HepG2 (cell line): Measurements from ENCODE around the gene APOM. TPM values are rescaled to one million over a fixed set of nuclear protein-coding genes. Genes with fewer than 3 reads are reported as not detected.
A peak's percentile ranks its signal among the peaks of the same experiment; 100 is the strongest.

Experiments
- ATAC-seq: fragments of 200-7000 bp; cut with Tn5 transposase; 3 replicates; pipeline ENCODE4 v1.9.1; 2020; ENCODE audit warnings: mild to moderate bottlenecking, moderate library complexity
- BruUV-seq: library from RNA; stranded (reverse); fragments of 400-500 nt; replicated peaks from 2 replicates; lab custom pipeline; 2021; lab: Mats Ljungman, UMichigan
- CTCF ChIA-PET: fragments of 300-600 bp; formaldehyde crosslinking; extraction: SDS; loops from one replicate; lab custom pipeline; 2021; ENCODE audit warnings: low total read pairs, inconsistent platforms, low intra/inter-chr PET ratio; lab: Yijun Ruan, JAX
- POLR2A ChIA-PET: fragments of 350-600 bp; sonication (Branson Sonifier 250); formaldehyde crosslinking; loops from one replicate; lab custom pipeline; 2020; ENCODE audit warnings: antibody characterized with exemption, inconsistent platforms; lab: Yijun Ruan, JAX
- DNase-seq: peaks from one replicate; pipeline ENCODE4 v3.0.0-alpha.2; 2015; ENCODE audit warnings: low spot score
- FAIRE-seq: peaks from 3 replicates; lab custom pipeline; 2011; peaks lifted over from hg19 to GRCh38; lab: Jason Lieb, UNC
- H2AFZ ChIP-seq: one replicate; pipeline ENCODE4 v1.6.1; 2011; ENCODE audit warnings: low read length, inconsistent platforms
- H3K27ac ChIP-seq: fragments of 300-600 bp; 3 replicates; pipeline ENCODE4 v1.8.0; 2011; ENCODE audit warnings: mixed run types, mild to moderate bottlenecking, mixed read lengths, low read length, inconsistent platforms; ENCODE audit not compliant: insufficient read depth; ENCODE audit errors: extremely low read length
- H3K27me3 ChIP-seq, 2 experiments: fragments of 200-600 bp in 1 of 2; 2 replicates in 1 of 2; 3 replicates in 1 of 2; pipeline versions ENCODE4 v1.6.0 to v1.8.0; 2011; ENCODE audit warnings: low read length in 2 of 2, mild to moderate bottlenecking in 2 of 2, moderate library complexity in 2 of 2, inconsistent platforms in 1 of 2; ENCODE audit not compliant: insufficient read depth in 2 of 2, control insufficient read depth in 1 of 2
- H3K36me3 ChIP-seq, 2 experiments: fragments of 200-600 bp in 1 of 2; replicated peaks in 1 of 2; 2 replicates in 1 of 2; 3 replicates in 1 of 2; pipeline versions ENCODE4 v1.5.1 to v1.8.0; 2011; ENCODE audit warnings: low read length in 2 of 2, inconsistent platforms in 1 of 2; ENCODE audit not compliant: insufficient read depth in 2 of 2, control insufficient read depth in 1 of 2
- H3K4me1 ChIP-seq: 2 replicates; pipeline ENCODE4 v1.5.1; 2012; ENCODE audit warnings: low read length, inconsistent platforms; ENCODE audit not compliant: insufficient read depth
- H3K4me2 ChIP-seq: 2 replicates; pipeline ENCODE4 v1.6.0; 2011; ENCODE audit warnings: low read depth, low read length, inconsistent platforms
- H3K4me3 ChIP-seq, 3 experiments: fragments of 200-600 bp in 1 of 3; sonication (generic), shearing (Covaris generic) in 1 of 3; replicated peaks in 1 of 3; 2 replicates each; pipeline ENCODE4 v1.5.1; 2011 to 2016; ENCODE audit warnings: low read length in 3 of 3, inconsistent platforms in 2 of 3, low read depth in 2 of 3, mild to moderate bottlenecking in 2 of 3, control low read depth in 1 of 3, mixed read lengths in 1 of 3; ENCODE audit not compliant: insufficient read depth in 1 of 3
- H3K79me2 ChIP-seq: one replicate; pipeline ENCODE4 v1.6.1; 2011; ENCODE audit warnings: low read length, inconsistent platforms; ENCODE audit not compliant: insufficient read depth
- H3K9ac ChIP-seq: 2 replicates; pipeline ENCODE4 v1.6.0; 2011; ENCODE audit warnings: mild to moderate bottlenecking, low read depth, low read length, inconsistent platforms; ENCODE audit not compliant: insufficient read depth
- H3K9me3 ChIP-seq: 2 replicates; pipeline ENCODE4 v1.5.1; 2012; ENCODE audit warnings: mild to moderate bottlenecking, low read length
- H4K20me1 ChIP-seq: 2 replicates; pipeline ENCODE4 v1.6.0; 2011; ENCODE audit warnings: inconsistent platforms, mild to moderate bottlenecking, low read length, moderate library complexity; ENCODE audit not compliant: insufficient read depth
- ELF3 ChIP-seq: IDR thresholded peaks from 2 replicates; pipeline ENCODE4 v1.6.1; 2016; ENCODE audit warnings: missing genetic modification reagents, missing compliant biosample characterization
- HNF4A ChIP-seq: sonication (generic); formaldehyde crosslinking; IDR thresholded peaks from 2 replicates; pipeline ENCODE4 v1.4.0; 2020; ENCODE audit warnings: missing genetic modification reagents
- ZNF121 ChIP-seq: sonication (generic); formaldehyde crosslinking; IDR thresholded peaks from 2 replicates; pipeline ENCODE4 v1.5.0; 2020; ENCODE audit warnings: mild to moderate bottlenecking, missing genetic modification reagents
- ZNF670 ChIP-seq: sonication (generic); formaldehyde crosslinking; IDR thresholded peaks from 2 replicates; pipeline ENCODE4 v1.8.0; 2022; ENCODE audit warnings: mild to moderate bottlenecking, missing genetic modification reagents, borderline replicate concordance
- ZNF761 ChIP-seq: sonication (generic); formaldehyde crosslinking; conservative IDR thresholded peaks from 2 replicates; pipeline ENCODE4 v1.4.0; 2020; ENCODE audit warnings: mild to moderate bottlenecking, missing genetic modification reagents
- ZNF766 ChIP-seq: sonication (generic); formaldehyde crosslinking; IDR thresholded peaks from 2 replicates; pipeline ENCODE4 v1.5.0; 2020; ENCODE audit warnings: missing genetic modification reagents, borderline replicate concordance
- WGBS: methylation state at CpG from one replicate; pipeline ENCODE4 v1.1.6; 2017; ENCODE audit warnings: low lambda C conversion rate; 5-methylcytosine and 5-hydroxymethylcytosine counted together
- in situ Hi-C: cut with HindIII; loops from 2 replicates; pipeline ENCODE4 v1.10.0; 2017; ENCODE audit warnings: low pct_unique_long_range_greater_than_20kb; ENCODE audit not compliant: extremely low pct_ligation_motif_present
- intact Hi-C: fragments of 100-400 bp; cut with micrococcal nuclease; formaldehyde crosslinking; loops from one replicate; pipeline ENCODE4 v1.10.0; 2022; ENCODE audit not compliant: unreplicated experiment
- polyA plus RNA-seq, 8 experiments: library from polyadenylated mRNA; depleted of rRNA in 3 of 8; stranded (reverse) in 7 of 8; unstranded in 1 of 8; fragments of >200 nt; fragmentation: Illumina TruSeq in 4 of 8; extraction: Trizol in 4 of 8; gene quantifications; 2 replicates each; pipeline versions ENCODE4 v1.2.1 to v1.2.3, GENCODE V29; 2011 to 2016; ENCODE audit warnings: low read depth in 4 of 8, missing spikeins in 1 of 8, mixed read lengths in 1 of 8; ENCODE audit not compliant: insufficient read depth in 1 of 8
- total RNA-seq, 5 experiments: library from RNA; depleted of rRNA; stranded (reverse); fragments of >200 nt; fragmentation: Illumina TruSeq; extraction: Trizol; gene quantifications; 2 replicates each; pipeline ENCODE4 v1.2.3, GENCODE V29; 2016; ENCODE audit warnings: low read depth in 1 of 5
- TF ChIP-seq, protein P1 (sequence below): IDR thresholded peaks from 2 replicates; pipeline ENCODE4 v1.6.1; 2016; ENCODE audit warnings: missing biosample characterization, missing genetic modification reagents, low read depth
- TF ChIP-seq, protein P2 (sequence below): sonication (generic); formaldehyde crosslinking; IDR thresholded peaks from 2 replicates; pipeline ENCODE4 v1.4.0; 2020; ENCODE audit warnings: missing genetic modification reagents
- TF ChIP-seq, protein P3 (sequence below): sonication (generic); formaldehyde crosslinking; IDR thresholded peaks from 2 replicates; pipeline ENCODE4 v1.4.0; 2020; ENCODE audit warnings: missing genetic modification reagents, low read depth, mild to moderate bottlenecking, borderline replicate concordance
- TF ChIP-seq, protein P4 (sequence below): IDR thresholded peaks from 2 replicates; pipeline ENCODE4 v1.6.1; 2016; ENCODE audit warnings: mild to moderate bottlenecking
- TF ChIP-seq, protein P5 (sequence below): sonication (generic); formaldehyde crosslinking; IDR thresholded peaks from 2 replicates; pipeline ENCODE4 v1.4.0; 2020; ENCODE audit warnings: missing genetic modification reagents, borderline replicate concordance

The APOM gene
- total and polyA plus RNA-seq, 2 of the 13 experiments (the other 11 are each of a cell fraction or from before 2014, with no cell fraction given) = 98.2 to 1,140 TPM

DNA sequence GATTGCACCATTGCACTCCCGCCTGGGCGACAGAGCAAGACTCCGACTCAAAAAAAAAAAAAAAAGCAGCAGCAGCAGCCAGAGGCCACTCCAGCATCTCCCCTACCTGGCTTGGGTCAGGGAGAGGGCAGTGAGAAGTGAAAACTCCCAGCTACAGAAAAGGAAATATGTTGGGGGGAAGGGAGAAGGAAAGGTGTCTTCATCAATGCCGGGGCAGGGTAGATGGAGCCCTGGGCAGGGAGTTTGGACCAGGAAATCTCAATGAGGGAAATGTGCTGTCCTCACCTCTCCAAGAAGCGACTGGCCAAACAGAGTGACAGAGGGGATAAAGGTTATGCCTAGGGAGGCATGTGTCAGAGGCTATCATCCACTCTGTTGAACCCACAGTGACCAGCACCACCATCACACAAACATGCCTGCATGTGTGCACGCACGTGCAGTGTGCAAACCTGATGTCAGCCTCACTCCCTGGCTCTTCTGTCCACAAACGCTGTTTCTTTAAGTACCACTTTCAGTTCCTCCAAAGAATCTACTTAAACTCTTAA, 41.5 kb upstream of the APOM start (continued):
- TF ChIP-seq, protein P1, sequence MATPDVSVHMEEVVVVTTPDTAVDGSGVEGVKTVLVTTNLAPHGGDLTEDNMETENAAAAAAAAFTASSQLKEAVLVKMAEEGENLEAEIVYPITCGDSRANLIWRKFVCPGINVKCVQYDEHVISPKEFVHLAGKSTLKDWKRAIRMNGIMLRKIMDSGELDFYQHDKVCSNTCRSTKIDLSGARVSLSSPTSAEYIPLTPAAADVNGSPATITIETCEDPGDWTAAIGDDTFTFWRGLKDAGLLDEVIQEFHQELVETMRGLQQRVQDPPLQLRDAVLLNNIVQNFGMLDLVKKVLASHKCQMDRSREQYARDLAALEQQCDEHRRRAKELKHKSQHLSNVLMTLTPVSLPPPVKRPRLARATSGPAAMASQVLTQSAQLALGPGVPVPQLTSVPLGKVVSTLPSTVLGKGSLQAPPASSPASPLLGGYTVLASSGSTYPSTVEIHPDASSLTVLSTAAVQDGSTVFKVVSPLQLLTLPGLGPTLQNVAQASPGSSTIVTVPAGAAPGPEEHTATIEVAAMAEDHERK (CRISPR knock-in tag) = no peak
- TF ChIP-seq, protein P2, sequence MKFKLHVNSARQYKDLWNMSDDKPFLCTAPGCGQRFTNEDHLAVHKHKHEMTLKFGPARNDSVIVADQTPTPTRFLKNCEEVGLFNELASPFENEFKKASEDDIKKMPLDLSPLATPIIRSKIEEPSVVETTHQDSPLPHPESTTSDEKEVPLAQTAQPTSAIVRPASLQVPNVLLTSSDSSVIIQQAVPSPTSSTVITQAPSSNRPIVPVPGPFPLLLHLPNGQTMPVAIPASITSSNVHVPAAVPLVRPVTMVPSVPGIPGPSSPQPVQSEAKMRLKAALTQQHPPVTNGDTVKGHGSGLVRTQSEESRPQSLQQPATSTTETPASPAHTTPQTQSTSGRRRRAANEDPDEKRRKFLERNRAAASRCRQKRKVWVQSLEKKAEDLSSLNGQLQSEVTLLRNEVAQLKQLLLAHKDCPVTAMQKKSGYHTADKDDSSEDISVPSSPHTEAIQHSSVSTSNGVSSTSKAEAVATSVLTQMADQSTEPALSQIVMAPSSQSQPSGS (CRISPR knock-in tag) = peak; percentile 15; the same call in 1 of the 2 replicates
- TF ChIP-seq ZNF121 = peak; percentile 89

DNA sequence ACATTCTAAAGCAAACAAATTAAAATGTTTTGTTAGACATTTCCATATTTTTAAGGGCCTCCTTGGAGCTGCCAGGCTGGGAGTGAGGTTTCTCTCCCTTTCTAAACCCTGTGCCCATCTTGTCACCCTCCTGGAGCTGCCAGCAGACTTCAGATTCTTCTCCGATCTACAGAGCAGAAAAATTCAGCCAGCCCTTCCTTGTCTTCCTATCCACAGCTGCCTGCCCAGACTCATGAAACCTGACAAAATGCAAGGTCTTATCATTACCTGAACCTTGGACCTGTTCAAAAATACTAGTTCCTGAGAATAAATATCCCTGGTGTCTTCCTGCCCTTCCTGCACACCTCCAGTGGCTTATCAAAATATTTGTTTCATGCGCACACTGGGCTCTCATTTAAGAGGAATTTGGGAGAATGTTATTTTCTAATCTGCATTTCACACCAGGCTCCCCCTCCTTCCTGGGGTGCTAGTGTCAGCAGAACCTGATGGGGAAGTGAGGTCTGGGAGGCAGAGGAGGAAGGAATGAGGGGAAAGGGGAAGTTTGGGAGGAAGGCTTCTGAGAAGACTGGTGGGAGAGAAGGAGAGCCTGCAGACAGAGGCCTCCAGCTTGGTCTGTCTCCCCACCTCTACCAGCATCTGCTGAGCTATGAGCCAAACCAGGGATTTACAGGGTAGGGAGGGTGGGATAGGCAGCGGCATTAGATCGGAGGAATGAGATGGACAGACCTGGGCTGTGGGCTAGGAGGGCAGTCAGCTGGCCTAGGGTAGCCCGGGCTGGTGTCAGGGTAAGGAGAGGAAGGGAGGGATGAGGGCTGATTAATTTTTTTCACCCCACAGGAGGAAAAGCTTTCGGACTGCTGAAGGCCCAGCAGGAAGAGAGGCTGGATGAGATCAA, 40.8 kb upstream of the APOM start, which contains the start of gene AIF1:
TSS of gene AIF1 (plus strand) at position 551 of the 895 bp plus-strand sequence. CDS start at position 647, 96 bp downstream.
- H3K9me3 ChIP-seq = no peaks in the 10 kb centered on the region
- no peaks in the 10 kb centered on the region for H3K36me3 ChIP-seq
- POLR2A ChIA-PET = interaction anchor here (1.1 to 2.1 kb wide), 11 partner anchors 17 to 248 kb away, joined by 3 to 10 read pairs (median 3); partner anchors contain the start of genes APOM, BAG6, C6orf47 and DDX39B
- DNase-seq = peak; percentile 53
- H3K4me2 ChIP-seq = peak within 1 kb of the TSS; percentile 91
- H3K79me2 ChIP-seq = no peaks in the 10 kb centered on the region
- BruUV-seq = no TSS peak
- CTCF ChIA-PET = interaction anchor here (1.4 kb wide), 1 partner anchor 16 kb away, joined by 3 read pairs; no protein-coding TSS in a partner anchor
- intact Hi-C loops = no loop called here
- no peaks in the 10 kb centered on the region; a peak in 1 of 5 replicates for H3K27me3 ChIP-seq
- peak within 1 kb of the TSS; percentile 50 for H3K9ac ChIP-seq
- H3K4me3 ChIP-seq = peak within 1 kb of the TSS; percentile 38 to 66 (median 50)
- no peak for FAIRE-seq
- H4K20me1 ChIP-seq = no peaks in the 10 kb centered on the region
- WGBS = 17% methylated on average over 6 of the region's 6 CpGs
- H3K27ac ChIP-seq = peak within 1 kb of the TSS; percentile 50
- peaks cover 41% of the 10 kb centered on the region for H3K4me1 ChIP-seq
- H2AFZ ChIP-seq = peak within 1 kb of the TSS; percentile 34
- in situ Hi-C loops = no loop called here
- peak; percentile 53 for ATAC-seq
- TF ChIP-seq, protein P3, sequence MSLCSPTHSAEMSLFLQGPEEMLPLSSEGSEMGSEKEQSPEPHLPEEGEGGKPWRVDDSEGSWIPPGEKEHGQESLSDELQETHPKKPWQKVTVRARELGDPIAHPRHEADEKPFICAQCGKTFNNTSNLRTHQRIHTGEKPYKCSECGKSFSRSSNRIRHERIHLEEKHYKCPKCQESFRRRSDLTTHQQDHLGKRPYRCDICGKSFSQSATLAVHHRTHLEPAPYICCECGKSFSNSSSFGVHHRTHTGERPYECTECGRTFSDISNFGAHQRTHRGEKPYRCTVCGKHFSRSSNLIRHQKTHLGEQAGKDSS = no peak
- TF ChIP-seq ZNF761 (no peak), ZNF670 (0 out of 2 replicates have a peak, but pooled peaks have one; percentile 0), HNF4A (CRISPR knock-in tag) (peak; percentile 83), ZNF766 (0 out of 2 replicates have a peak, but pooled peaks have one; percentile 75), ELF3 (CRISPR knock-in tag) (0 out of 2 replicates have a peak, but pooled peaks have one; percentile 61)
- TF ChIP-seq, protein P4, sequence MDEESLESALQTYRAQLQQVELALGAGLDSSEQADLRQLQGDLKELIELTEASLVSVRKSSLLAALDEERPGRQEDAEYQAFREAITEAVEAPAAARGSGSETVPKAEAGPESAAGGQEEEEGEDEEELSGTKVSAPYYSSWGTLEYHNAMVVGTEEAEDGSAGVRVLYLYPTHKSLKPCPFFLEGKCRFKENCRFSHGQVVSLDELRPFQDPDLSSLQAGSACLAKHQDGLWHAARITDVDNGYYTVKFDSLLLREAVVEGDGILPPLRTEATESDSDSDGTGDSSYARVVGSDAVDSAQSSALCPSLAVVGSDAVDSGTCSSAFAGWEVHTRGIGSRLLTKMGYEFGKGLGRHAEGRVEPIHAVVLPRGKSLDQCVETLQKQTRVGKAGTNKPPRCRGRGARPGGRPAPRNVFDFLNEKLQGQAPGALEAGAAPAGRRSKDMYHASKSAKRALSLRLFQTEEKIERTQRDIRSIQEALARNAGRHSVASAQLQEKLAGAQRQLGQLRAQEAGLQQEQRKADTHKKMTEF (CRISPR knock-in tag) = peak; percentile 21; the same call in 1 of the 2 replicates
- TF ChIP-seq, protein P5, sequence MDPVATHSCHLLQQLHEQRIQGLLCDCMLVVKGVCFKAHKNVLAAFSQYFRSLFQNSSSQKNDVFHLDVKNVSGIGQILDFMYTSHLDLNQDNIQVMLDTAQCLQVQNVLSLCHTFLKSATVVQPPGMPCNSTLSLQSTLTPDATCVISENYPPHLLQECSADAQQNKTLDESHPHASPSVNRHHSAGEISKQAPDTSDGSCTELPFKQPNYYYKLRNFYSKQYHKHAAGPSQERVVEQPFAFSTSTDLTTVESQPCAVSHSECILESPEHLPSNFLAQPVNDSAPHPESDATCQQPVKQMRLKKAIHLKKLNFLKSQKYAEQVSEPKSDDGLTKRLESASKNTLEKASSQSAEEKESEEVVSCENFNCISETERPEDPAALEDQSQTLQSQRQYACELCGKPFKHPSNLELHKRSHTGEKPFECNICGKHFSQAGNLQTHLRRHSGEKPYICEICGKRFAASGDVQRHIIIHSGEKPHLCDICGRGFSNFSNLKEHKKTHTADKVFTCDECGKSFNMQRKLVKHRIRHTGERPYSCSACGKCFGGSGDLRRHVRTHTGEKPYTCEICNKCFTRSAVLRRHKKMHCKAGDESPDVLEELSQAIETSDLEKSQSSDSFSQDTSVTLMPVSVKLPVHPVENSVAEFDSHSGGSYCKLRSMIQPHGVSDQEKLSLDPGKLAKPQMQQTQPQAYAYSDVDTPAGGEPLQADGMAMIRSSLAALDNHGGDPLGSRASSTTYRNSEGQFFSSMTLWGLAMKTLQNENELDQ (CRISPR knock-in tag) = no peak
